HG03432 (cell line): ENCODE data around the gene ATG16L1.
A peak's percentile ranks its signal among the peaks of the same experiment; 100 is the strongest.

Experiments used
- ATAC-seq: cut with Tn5 transposase; IDR thresholded peaks from one replicate; pipeline ENCODE4 v1.9.1; 2021; ENCODE audit warnings: mild to moderate bottlenecking, moderate library complexity; ENCODE audit not compliant: unreplicated experiment

The ATG16L1 gene

DNA sequence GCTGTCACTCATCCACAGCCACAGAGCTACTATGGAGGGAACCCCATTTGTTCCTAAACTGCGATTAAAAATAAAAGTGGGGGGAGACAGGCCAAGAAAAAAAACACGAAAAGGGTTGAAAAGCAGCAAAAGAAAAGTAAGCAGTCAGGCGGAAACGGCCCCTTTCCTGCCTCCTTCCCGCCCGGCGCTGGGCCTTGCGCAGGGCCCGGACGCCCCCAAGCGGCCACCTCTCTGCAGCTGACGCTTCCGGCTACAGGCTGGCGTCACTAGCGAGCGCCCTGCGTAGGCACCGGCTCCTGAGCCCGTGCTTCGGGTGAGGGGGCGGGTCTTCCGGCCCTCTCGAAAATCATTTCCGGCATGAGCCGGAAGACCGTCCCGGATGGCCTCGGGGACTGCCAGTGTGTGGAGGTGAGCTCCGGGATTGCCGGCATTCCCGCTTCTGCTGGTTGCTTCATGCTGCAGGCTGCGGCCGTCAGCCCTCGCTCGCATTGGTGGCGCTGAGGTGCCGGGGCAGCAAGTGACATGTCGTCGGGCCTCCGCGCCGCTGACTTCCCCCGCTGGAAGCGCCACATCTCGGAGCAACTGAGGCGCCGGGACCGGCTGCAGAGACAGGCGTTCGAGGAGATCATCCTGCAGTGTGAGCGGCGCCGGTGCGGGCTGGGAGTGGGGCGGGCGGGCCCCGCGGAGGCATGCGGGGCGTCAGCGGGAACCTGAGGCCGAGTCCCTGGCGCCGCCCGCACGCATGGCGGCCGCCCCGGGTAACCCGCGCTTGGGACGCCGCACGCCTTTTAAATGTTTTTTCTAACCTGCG, at the start of gene ATG16L1:
Gene ATG16L1 (plus strand): TSS at position 368 of the 811 bp plus-strand sequence. CDS start 155 bp downstream, at position 523.
- ATAC-seq: peak; percentile 95

DNA sequence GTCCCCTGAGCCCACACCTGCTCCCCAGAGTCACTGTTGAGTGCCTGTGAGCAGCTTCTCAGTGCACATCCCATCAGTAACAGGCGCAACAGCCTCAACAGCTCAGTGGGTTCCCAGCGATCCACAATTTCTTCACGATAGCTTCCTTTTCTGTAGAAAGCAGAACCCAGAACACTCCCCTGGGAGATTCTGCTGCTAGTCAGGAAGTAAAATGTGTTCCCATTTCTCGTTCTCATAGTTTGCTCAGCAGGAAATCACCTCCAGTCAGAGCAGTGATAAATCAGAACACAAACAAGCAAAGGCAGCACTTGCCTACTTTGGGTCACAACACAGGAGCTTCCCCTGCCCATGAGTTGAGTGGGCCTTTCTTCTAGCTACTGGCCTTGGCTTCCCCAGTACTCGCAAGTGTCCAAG, 48.9 kb upstream of the ATG16L1 start:
- no peak for ATAC-seq

DNA sequence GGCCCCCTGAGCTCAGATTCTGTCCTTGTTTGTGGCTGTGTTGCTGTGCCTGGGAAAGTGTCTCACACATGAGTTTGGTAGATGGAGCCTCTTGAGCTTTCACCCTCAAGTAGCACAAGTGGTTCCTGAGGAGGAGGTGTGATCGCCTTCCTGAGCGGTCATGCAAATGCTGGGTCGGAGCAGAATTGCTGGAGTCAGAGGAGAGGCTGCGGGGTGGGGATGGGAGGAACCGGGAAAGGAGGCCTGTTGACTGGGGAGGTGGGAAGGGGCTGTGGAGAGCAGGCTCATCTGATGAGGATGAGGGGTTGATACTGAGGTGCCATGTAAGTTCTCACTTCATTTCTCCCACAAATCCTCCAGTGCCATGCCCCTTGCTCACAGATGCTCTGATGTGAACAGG, 48.4 kb upstream of the ATG16L1 start:
- ATAC-seq: no peak

DNA sequence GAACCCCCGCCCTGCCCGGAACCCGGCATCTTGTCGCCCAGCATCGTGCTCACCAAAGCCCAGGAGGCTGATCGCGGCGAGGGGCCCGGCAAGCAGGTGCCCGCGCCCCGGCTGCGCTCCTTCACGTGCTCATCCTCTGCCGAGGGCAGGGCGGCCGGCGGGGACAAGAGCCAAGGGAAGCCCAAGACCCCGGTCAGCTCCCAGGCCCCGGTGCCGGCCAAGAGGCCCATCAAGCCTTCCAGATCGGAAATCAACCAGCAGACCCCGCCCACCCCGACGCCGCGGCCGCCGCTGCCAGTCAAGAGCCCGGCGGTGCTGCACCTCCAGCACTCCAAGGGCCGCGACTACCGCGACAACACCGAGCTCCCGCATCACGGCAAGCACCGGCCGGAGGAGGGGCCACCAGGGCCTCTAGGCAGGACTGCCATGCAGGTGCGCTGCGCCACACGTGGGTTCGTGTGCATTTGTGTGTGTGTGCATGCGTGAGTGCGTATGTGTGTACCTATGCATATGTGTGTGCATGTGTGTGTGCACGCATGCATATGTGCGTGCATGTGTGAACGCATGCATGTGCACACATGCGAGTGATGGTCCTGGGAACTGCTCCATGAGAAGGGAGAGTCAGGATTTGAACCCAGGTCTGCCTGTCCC, 47.1 kb upstream of the ATG16L1 start:
- ATAC-seq: no peak

DNA sequence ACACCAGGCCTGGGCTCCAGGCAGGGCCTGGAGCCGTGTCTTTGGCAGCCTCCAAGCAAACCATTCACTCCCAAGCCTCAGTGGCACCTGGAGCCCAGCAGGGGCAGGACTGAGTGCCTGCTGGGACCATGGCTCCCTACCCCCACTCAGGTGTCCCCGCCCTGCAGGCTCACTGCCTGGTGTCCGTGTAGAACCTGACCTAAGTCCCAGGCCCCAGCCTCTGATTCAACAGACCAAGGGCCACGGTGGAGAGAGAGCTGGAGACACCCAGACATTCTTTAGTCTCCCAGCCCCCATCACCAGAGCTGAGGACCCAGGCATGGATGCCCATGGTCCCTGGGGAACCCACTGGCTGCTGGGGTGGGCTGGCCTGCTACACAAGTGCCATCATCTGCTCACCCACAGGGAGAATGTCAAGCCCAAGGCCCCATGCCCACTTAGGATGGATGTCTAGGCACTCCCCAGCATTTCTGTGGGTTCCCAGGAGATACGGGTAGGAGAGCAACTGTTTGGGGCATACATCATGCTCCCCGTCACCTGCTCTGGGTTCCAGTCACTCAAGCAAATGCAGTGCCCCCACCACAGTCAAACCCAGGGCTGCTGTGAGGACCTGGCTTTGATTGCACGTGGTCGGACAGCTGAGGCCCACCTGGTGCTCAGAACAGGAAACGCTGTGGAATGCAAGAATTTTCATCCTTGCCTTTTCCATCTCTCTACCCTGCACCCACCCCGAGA, 42.9 kb upstream of the ATG16L1 start:
- no peak for ATAC-seq

DNA sequence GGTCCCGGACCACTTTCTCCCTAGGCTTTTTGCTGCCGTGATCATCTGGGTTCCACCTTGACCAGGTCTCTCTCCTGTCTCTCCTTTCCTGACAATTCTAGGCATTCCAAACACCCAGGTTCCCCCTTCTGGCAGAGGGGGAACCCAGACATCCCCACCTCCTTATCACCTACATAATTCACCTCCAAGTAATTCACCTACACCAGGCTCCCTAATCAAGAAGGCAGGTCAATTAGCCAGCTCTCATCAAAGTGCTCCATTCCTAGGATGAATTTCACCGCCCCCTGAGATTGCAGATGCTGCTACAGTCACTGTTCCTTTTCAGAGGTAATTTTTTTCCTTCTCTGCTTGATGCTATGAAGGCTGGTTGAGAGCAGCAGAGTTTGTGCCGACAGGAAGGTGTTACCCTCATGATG, 42.3 kb upstream of the ATG16L1 start:
- no peak for ATAC-seq

DNA sequence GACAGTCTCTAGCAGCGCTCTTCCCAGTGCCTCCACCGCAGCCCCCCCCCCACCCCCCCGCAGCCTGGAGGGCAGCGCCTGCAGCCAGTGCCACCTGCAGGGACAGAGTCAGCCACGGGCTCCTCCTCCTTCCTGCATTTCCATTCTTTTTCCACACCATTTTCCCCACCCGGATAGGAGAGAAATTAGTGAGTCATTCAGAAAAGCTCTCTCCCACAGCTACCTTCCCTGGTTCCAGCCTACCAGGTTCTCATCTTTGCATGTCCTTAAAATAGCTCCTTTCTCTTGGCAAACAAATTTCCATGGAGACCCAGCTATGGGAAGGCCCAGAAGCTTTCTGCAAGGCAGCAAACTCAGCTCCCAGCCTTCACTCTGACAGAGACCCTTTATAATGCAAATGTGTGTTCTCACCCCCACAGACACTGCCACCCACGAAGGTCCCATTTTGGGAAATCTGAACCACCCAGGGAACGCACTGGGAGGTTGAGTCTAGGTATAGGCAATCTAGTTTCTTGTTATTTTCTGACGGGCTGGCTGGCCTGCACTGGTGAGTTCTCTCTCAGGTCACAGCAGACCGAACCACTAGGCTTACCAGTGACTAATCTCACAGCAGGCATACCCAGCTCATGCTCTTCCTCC, 41.8 kb upstream of the ATG16L1 start:
- no peak for ATAC-seq

DNA sequence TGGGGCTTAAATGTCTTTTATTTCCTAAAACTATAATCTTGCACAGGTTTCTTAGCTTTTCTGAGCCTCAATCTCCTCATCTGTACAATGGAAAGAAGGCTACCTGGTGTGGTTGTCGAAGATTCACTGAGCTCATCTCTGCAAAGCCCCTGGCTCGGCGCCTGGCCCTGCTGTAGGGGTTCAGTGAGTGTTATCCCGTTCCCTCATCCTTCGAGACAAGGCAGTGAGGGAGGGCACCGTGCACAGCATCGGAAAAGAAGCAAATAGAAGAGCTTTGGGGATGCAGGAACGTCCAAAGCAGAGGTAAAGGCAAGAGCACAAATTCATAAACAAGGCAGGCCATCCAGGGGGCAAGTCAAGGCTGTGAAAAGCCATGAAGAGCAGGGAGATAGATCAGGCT, 41.2 kb upstream of the ATG16L1 start:
- no peak for ATAC-seq

DNA sequence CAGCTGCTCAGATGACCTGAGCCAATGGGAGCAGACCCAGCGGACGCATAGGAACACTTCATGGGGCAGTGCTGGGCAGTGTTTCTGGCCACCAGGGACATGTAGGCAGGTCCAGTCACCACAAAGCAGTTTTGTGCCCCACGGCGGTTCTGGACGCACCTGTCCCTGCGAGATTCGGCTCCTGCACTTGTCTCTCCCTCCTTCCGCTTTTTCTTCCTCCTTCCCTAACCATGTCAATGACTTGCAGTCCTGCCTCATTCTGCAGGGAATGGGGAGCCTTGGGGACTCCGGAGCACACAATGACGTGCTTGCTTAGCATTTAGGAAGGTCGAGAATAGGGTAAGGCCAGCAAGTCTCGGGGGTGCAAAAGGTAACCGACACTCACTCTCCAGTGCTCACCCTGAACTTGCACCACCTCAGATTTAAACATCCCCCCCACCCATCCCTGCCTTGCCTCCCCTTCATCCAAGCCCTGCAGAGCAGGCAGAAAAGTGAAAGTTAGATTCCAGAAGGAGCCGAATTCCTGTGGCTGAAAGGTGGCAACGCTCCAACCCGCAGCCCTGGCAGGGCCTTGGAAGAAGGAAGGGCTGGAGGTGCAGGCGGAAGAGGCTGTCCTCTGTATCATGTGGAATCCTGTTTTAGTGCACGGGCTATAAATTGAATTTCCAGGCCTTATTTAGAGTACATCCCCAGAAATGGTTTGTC, 40.5 kb upstream of the ATG16L1 start:
- ATAC-seq: no peak

DNA sequence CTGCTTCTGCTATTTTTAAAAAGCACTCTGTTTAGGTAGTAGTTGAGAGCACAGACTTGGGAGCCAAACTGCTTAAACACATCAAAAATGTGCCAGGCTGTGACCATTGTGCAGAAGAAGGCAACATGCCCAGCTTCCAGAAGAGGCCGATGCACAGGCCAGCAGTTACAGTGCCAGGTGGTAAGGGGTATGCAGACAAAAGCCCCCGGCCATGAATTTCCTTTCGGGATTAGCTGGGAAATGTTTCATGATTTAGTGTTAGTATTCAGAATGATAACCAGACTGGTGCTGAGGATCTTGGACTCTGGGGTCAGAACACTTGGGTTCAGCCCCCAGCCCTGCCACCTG, 40.0 kb upstream of the ATG16L1 start:
- no peak for ATAC-seq

DNA sequence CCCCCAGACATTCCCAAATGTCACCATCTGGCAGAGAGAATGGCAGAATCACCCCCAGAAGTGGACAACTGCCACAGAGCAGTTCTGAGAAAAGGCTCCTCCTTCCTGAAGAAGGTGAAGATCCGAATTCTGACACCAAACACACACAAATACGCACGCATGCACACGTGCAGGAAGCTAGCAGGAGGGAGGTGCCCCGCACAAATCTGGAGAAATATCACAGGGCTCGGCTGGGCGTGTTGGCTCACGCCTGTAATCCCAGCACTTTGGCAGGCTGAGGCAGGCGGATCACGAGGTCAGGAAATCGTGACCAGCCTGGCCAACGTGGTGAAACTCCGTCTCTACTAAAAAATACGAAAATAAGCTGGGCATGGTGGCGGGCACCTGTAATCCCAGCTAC, 38.5 kb upstream of the ATG16L1 start:
- no peak for ATAC-seq

DNA sequence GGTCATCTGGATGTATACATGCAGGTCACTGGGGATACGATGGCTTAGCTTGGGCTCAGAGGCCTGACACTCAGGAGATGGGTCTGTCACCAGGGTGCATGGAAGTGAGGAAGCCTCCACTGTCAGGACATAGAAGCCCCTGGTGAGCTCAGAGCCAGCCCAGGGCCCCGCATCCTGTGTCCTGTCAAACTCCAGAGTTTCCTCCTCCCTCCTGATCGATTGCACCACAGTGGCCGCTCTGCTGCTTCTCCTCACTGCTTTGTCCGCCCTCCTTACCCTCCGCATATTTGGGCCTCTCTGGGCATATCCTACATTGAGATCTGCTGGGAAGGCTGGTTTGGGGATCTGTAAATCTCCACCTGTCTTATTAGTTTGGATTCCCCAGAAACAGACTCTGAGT, 37.5 kb upstream of the ATG16L1 start:
- no peak for ATAC-seq

DNA sequence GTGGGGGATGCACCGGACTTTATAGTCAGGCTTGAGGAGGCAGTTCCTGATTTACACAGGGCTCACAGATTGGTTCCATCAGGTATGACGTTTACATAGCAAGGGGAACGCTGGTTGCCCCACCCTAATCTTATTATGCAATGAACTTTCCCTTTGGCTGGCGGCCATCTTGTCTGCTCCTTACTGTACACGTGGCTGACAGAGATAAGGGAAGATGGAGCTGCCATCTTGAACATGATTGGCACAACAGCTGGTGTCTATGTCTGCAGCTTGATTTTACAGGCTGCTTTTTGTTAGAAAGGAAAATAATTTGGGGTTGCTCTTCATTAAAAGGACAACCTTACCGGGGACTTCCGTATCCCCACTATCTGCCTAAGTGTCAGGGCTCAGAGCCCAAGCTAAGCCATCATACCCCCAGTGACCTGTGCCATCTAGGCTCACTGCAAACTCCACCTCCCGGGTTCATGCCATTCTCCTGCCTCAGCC, 33.5 kb upstream of the ATG16L1 start:
- no peak for ATAC-seq

DNA sequence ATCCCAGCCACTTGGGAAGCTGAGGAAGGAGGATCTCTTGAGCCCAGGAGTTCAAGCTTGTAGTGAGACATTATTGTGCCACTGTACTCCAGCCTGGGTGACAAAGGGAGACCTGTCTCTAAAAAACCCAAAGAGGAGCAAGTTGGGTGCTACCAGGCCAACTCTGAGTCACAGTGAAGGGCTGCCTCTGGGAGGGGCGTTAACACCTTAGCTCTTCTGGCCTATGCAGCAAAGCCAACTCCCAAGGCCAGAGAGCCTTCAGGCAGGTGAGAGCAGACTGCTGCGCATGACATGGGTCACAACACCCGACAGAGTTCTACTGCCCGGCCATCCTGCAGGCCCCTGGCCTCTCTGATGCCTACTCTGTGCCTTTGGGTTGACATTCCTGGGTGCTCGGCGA, 32.6 kb upstream of the ATG16L1 start:
- no peak for ATAC-seq

DNA sequence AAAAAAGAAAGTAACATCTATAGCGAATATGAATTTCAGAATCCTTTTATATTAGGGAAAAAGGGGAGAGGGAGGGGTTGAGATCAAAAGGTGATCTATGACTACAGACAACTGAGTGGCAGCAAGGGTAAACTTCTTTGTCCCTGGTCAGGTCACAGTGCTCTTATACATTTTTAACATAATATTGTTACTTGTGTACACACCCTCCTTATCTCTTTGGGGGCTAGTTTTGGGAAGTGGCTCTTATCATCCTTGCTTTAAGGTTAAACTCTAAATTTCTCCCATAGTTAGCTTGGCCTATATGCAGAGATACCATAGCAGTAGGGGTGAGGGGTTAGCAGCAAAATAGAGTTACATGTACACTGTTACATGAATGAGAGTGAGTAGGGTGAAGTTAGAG, 31.6 kb upstream of the ATG16L1 start:
- ATAC-seq: no peak

DNA sequence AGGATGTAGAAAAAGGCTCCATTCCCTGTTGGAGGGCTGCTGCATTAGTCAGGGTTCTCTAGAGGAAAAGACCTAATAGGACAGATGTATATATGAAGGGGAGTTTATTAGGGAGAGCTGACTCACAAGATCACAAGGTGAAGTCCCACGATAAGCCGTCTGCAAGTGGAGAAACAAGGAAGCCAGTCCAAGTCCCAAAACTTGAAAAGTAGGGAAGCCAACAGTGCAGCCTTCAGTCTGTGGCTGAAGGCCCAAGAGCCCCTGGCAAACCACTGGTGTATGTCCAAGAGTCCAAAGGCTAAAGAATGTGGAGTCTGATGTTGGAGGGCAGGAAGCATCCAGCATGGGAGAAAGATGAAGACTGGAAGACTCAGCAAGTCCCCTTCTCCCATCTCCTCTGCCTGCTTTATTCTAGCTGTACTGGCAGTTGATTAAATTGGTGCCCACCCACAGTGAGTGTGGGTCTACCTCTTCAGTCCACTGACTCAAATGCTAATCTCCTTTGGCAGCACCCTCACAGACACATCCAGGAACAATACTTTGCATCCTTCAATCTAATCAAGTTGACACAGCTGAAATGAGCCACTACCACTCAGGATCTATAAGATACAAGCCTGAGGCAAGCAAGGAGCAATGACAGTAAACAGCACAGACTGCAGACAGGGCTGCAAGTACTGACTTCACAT, 30.0 kb upstream of the ATG16L1 start:
- ATAC-seq: no peak

DNA sequence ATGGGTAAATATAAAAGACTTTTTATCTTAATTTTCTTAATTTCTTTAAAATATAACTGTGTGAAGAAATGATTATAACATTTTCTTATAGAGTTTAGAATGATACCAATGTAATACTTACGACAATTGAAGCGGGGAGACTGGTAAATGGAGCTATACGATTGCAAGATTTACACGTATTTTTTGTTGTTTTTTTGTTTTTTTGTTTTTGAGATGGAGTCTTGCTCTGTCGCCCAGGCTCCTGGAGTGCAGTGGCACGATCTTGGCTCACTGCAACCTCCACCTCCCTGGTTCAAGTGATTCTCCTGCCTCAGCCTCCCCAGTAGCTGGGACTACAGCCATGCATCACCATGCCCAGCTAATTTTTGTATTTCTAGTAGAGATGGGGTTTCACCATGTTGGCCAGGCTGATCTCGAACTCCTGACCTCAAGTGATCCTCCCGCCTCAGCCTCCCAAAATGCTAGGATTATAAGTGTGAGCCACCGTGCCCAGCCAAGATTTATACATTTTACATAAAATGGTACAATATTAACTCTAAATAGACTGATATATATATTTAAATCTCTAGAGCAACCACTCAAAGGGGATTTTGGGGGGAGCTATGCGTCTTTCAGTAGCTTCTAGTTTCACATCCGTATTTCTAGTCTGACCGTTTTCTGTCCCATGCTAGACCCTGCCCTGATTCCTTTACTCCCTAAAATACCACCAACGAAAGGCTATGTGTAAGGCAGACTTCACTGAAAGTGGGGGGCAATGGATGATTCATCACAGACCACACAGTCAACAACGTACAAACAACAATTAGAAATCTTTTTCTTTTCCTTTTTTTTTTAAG, 28.2 kb upstream of the ATG16L1 start:
- peak; percentile 85 for ATAC-seq

DNA sequence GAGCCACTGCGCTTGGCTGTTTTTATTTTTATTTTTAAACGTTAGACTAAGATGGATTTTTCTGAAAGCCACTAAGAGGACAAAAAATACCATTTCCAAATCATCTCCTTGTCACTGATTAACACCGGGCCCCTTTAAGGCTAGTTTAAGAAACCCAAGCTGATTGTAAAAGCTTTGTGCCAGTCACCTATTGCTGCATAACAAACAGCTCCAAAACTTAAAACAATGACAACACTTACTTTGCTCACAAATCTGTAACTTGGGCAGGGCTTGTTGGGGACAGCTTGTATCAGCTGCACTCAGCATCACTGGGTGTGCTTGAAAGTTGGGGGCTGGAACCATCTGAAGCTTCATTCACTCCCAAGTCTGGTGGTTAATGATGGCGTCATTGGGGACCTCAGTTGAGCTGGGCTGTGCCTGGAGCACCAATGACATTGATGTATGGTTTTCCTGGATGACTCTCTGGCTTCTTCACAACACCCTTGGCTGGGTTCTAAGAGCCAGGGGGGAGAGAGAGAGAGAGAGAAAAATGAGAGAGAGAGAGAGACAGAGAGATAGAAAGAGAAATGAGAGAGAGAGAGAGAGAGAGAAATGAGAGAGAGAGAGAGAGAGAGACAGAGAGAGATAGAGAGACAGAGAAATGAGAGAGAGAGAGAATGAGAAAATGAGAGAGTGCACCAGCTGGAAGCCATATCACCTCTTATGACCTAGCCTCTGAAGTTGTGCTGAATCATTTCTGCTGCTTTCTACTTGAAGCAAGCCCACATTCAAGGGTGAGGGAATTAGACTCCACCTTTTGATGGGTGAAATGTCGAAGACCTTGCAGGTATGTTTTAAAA, 26.0 kb upstream of the ATG16L1 start:
- no peak for ATAC-seq
